Body of pancreas (tissue), 4 donors: ENCODE data around the gene TMEM43.

ENCODE experiments used
- CTCF ChIP-seq, 7 experiments: fragments of 450-650 bp in 4 of 7; fragments of 200-600 bp in 3 of 7; sonication (generic) in 3 of 7; IDR thresholded peaks; one replicate each; pipeline ENCODE4 v1.5.1; 2016 to 2019; ENCODE audit warnings: antibody characterized with exemption in 7 of 7
- POLR2A ChIP-seq, 3 donors: fragments of 450-650 bp; IDR thresholded peaks; one replicate each; pipeline ENCODE4 v1.6.1; 2016; ENCODE audit warnings: antibody characterized with exemption in 3 of 3, mild to moderate bottlenecking in 2 of 3

- TF ChIP-seq CTCF (IDR thresholded peaks at IDR 0.05) (no peak), POLR2A (IDR thresholded peaks at IDR 0.05) (no peak)
Observed at GRCh38 chr3:14174483-14174882, 49.6 kb downstream of the TMEM43 start.
